ENCODE results near the gene TMEM266. TPM values are rescaled to one million over a fixed set of nuclear protein-coding genes. Genes with fewer than 3 reads are reported as not detected.

The TMEM266 gene
- total RNA-seq, 1 experiment from 2014 or later: not detected

GRCh38 chr15:76201536-76202255, 141.9 kb downstream of the TMEM266 start:
- no peak for DNase-seq (ENCODE audit: low read depth)

- no peak for DNase-seq (ENCODE audit: low read depth)
Measured at GRCh38 chr15:76203346-76204108, 143.7 kb downstream of the TMEM266 start.

GRCh38 chr15:76204109-76204845, 144.5 kb downstream of the TMEM266 start:
- DNase-seq (ENCODE audit: low read depth): no peak

GRCh38 chr15:76204916-76205460, 145.2 kb downstream of the TMEM266 start:
- no peak for DNase-seq (ENCODE audit: low read depth)

GRCh38 chr15:76206325-76206976, 146.7 kb downstream of the TMEM266 start:
- peak; percentile 78 for DNase-seq (ENCODE audit: low read depth)

- no peak for DNase-seq (ENCODE audit: low read depth)
Measured at GRCh38 chr15:76208084-76208785, 148.4 kb downstream of the TMEM266 start.

GRCh38 chr15:76208786-76209424, 149.1 kb downstream of the TMEM266 start:
- DNase-seq (ENCODE audit: low read depth): peak; percentile 58

GRCh38 chr15:76209523-76209922, 149.7 kb downstream of the TMEM266 start:
- DNase-seq (ENCODE audit: low read depth): no peak

- DNase-seq (ENCODE audit: low read depth): no peak
Measured at GRCh38 chr15:76209942-76210341, 150.2 kb downstream of the TMEM266 start.

- DNase-seq (ENCODE audit: low read depth): no peak
Measured at GRCh38 chr15:76215634-76216033, 155.8 kb downstream of the TMEM266 start.

- DNase-seq (ENCODE audit: low read depth): peak; percentile 65
Measured at GRCh38 chr15:76217029-76217881, 157.5 kb downstream of the TMEM266 start.

- no peak for DNase-seq (ENCODE audit: low read depth)
Measured at GRCh38 chr15:76217882-76218217, 158.1 kb downstream of the TMEM266 start.

GRCh38 chr15:76221085-76221767, 161.4 kb downstream of the TMEM266 start:
- DNase-seq (ENCODE audit: low read depth): no peak

GRCh38 chr15:76222159-76222558, 162.4 kb downstream of the TMEM266 start:
- DNase-seq (ENCODE audit: low read depth): no peak

GRCh38 chr15:76223521-76223920, 163.7 kb downstream of the TMEM266 start:
- no peak for DNase-seq (ENCODE audit: low read depth)

- no peak for DNase-seq (ENCODE audit: low read depth)
Measured at GRCh38 chr15:76229266-76229665, 169.5 kb downstream of the TMEM266 start.

- no peak for DNase-seq (ENCODE audit: low read depth)
Measured at GRCh38 chr15:76233921-76234320, 174.1 kb downstream of the TMEM266 start.

- no peak for DNase-seq (ENCODE audit: low read depth)
Measured at GRCh38 chr15:76234337-76234889, 174.6 kb downstream of the TMEM266 start.

Measured in RPMI7951 (cell line).